Muscle layer of colon (tissue), 2 donors: Measurements from ENCODE around the gene CCDC136.

Source experiments
- H3K27ac ChIP-seq: one replicate; pipeline ENCODE4 v1.7.0; 2013; ENCODE audit warnings: low read depth, mild to moderate bottlenecking, low read length, moderate library complexity
- H3K27me3 ChIP-seq, 2 donors: one replicate each; pipeline ENCODE4 v1.7.0; 2013; ENCODE audit warnings: low read length in 2 of 2, mild to moderate bottlenecking in 2 of 2; ENCODE audit not compliant: insufficient read depth in 2 of 2, control insufficient read depth in 1 of 2
- H3K36me3 ChIP-seq: one replicate; pipeline ENCODE4 v1.7.0; 2013; ENCODE audit warnings: mild to moderate bottlenecking, low read length; ENCODE audit not compliant: insufficient read depth
- H3K4me1 ChIP-seq: one replicate; pipeline ENCODE4 v1.7.0; 2013; ENCODE audit warnings: mild to moderate bottlenecking, low read length; ENCODE audit not compliant: insufficient read depth
- H3K4me3 ChIP-seq, 2 donors: one replicate each; pipeline ENCODE4 v1.7.0; 2013; ENCODE audit warnings: low read length in 2 of 2, low read depth in 1 of 2, mild to moderate bottlenecking in 1 of 2, moderate library complexity in 1 of 2
- H3K9ac ChIP-seq: one replicate; pipeline ENCODE4 v1.7.0; 2013; ENCODE audit warnings: low read length
- H3K9me3 ChIP-seq: one replicate; pipeline ENCODE4 v1.7.0; 2013; ENCODE audit warnings: mild to moderate bottlenecking, low read length
- donor health status: abdominal sarcoma.
- donor health status: Adenocarcinoma of cecum.

CCDC136 gene

DNA sequence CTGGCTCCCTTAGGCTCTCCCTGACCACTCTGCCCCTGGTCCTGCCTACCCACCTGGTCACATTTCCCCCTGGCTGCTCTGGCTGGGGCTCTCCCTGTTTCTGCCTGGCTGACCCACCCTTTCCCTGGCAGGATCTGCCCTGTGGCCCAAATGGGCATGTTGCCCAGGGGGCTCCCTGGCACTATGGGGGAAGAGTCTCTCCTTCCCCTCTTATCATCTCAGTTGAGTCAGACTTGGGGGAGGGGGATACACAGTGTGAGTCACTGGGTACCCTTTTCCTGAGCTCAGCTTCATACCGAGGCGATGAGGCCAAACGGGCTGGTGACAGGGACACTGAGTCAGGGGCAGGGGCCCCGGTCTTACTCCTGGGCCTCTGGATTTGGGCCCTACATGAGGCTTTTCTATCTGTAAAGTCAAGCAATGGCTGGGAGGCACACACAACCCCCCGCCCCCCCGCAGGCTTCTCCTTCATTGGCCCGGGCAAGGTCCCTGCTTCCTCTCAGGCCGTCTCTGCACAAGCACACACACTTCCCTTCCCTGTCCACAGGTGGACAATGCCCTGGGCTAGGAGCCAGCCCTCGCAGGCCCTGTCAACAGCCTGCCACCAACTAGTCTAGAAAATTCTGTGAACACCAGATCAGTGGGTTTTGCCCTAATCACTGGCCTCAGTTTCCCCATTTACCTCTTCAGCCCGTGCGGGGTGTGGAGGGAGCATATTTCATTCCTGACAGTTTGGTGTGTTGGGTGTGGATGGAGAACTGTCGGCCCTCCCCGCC lies 37.8 kb downstream of the CCDC136 start:
- H3K4me1 ChIP-seq: peaks cover 41% of the 10 kb centered on the region
- no peaks in the 10 kb centered on the region for H3K36me3 ChIP-seq
- no peaks in the 10 kb centered on the region for H3K27me3 ChIP-seq
- no peak overlapping the region for H3K9ac ChIP-seq
- H3K9me3 ChIP-seq: no peaks in the 10 kb centered on the region
- H3K4me3 ChIP-seq: peak overlapping the region in 1 of 2 donors; percentile 7
- H3K27ac ChIP-seq: peak overlapping the region; percentile 36

- Histone ChIP-seq H3K27ac (peak within 1 kb of the TSS; percentile 80), H3K9ac (peak within 1 kb of the TSS; percentile 97), H3K36me3 (peaks cover 6% of the 10 kb centered on the region), H3K4me1 (peaks cover 49% of the 10 kb centered on the region), H3K9me3 (no peaks in the 10 kb centered on the region), H3K4me3 (peak within 1 kb of the TSS; percentile 48 to 94), H3K27me3 (no peaks in the 10 kb centered on the region)
Measured at GRCh38 chr7:128830231-128831177, 38.7 kb downstream of the CCDC136 start, which contains the start of gene FLNC. Gene FLNC, plus strand, starts transcription at chr7:128830406. Its CDS starts 232 bp downstream, at chr7:128830638.

- peaks cover 58% of the 10 kb centered on the region for H3K4me1 ChIP-seq
- H3K9ac ChIP-seq: peak overlapping the region; percentile 97
- peaks cover 15% of the 10 kb centered on the region for H3K36me3 ChIP-seq
- peak overlapping the region; percentile 96 for H3K27ac ChIP-seq
- peak overlapping the region; percentile 48 to 94 for H3K4me3 ChIP-seq
- no peaks in the 10 kb centered on the region for H3K27me3 ChIP-seq
- H3K9me3 ChIP-seq: no peaks in the 10 kb centered on the region
Measured at GRCh38 chr7:128831178-128831993, 39.6 kb downstream of the CCDC136 start.

DNA sequence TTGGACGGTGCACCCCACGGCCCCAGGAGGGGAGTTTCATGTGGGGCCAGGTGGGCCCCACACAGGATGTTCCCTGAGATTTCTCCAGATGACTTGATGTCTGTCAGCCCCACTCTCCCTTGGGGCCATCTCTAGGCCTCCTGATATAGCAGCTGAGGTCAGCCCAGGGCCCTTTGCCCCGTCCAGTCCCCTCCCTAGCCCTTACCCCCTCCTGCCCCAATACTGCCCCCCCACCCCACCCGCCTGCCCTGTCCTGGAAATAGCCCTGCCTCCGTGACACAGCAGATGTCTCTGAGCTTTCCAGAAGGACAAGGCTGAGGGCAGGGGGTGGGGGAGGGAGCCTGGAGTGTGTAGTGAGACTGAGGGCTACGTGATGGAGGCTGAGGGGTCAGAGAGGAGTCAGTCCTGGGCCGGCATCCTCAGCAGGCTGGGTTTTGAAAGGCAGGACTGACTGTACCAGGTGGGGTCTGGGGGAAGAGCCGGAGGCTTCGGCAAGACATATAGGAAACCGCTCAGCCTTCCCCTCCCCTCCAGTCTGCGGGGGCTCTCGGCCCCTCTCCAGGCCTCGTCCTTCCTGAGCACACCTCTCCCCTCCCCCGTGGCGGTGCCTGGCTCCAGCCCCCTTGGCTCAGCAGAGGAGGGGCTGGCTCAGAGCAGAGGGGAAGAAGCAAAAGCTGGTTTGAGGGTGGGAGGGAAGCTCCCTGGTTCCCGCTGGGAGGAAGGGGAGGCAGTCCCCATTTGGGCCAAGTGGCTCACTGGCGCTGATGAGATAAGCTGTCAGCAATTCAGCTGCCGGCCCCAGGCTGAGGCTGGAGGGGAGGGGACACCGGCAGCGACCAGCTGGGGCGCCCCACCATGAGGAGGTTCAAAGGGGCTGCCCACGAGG lies 40.5 kb downstream of the CCDC136 start:
- Histone ChIP-seq H3K4me3 (peak overlapping the region; percentile 48 to 94), H3K27me3 (no peaks in the 10 kb centered on the region), H3K9ac (peak overlapping the region; percentile 46), H3K9me3 (no peaks in the 10 kb centered on the region), H3K4me1 (peaks cover 63% of the 10 kb centered on the region), H3K36me3 (peaks cover 24% of the 10 kb centered on the region), H3K27ac (peak overlapping the region; percentile 96)

- Histone ChIP-seq H3K9me3 (no peaks in the 10 kb centered on the region), H3K27ac (peak overlapping the region; percentile 96), H3K4me1 (peaks cover 61% of the 10 kb centered on the region), H3K27me3 (no peaks in the 10 kb centered on the region), H3K4me3 (peak overlapping the region; percentile 48 to 94), H3K36me3 (peaks cover 29% of the 10 kb centered on the region), H3K9ac (peak overlapping the region; percentile 46)
Measured at GRCh38 chr7:128832880-128833147, 41.0 kb downstream of the CCDC136 start.

- peak overlapping the region; percentile 17 to 94 for H3K4me3 ChIP-seq
- no peaks in the 10 kb centered on the region for H3K9me3 ChIP-seq
- no peaks in the 10 kb centered on the region for H3K27me3 ChIP-seq
- H3K4me1 ChIP-seq: peaks cover 55% of the 10 kb centered on the region
- peaks cover 35% of the 10 kb centered on the region for H3K36me3 ChIP-seq
- peak overlapping the region; percentile 96 for H3K27ac ChIP-seq
- peak overlapping the region; percentile 46 for H3K9ac ChIP-seq
Measured at GRCh38 chr7:128833148-128833945, 41.6 kb downstream of the CCDC136 start.

- Histone ChIP-seq H3K36me3 (peaks cover 41% of the 10 kb centered on the region), H3K9me3 (no peaks in the 10 kb centered on the region), H3K4me1 (peaks cover 51% of the 10 kb centered on the region), H3K4me3 (peak overlapping the region in 1 of 2 donors; percentile 94), H3K27me3 (no peaks in the 10 kb centered on the region), H3K9ac (no peak overlapping the region), H3K27ac (peak overlapping the region; percentile 96)
Measured at GRCh38 chr7:128833946-128834325, 42.2 kb downstream of the CCDC136 start.

- peak overlapping the region; percentile 81 for H3K27ac ChIP-seq
- no peaks in the 10 kb centered on the region for H3K27me3 ChIP-seq
- peaks cover 42% of the 10 kb centered on the region for H3K4me1 ChIP-seq
- peaks cover 54% of the 10 kb centered on the region for H3K36me3 ChIP-seq
- no peak overlapping the region for H3K9ac ChIP-seq
- no peaks in the 10 kb centered on the region for H3K9me3 ChIP-seq
- H3K4me3 ChIP-seq: no peak overlapping the region
Measured at GRCh38 chr7:128835231-128835751, 43.5 kb downstream of the CCDC136 start.

DNA sequence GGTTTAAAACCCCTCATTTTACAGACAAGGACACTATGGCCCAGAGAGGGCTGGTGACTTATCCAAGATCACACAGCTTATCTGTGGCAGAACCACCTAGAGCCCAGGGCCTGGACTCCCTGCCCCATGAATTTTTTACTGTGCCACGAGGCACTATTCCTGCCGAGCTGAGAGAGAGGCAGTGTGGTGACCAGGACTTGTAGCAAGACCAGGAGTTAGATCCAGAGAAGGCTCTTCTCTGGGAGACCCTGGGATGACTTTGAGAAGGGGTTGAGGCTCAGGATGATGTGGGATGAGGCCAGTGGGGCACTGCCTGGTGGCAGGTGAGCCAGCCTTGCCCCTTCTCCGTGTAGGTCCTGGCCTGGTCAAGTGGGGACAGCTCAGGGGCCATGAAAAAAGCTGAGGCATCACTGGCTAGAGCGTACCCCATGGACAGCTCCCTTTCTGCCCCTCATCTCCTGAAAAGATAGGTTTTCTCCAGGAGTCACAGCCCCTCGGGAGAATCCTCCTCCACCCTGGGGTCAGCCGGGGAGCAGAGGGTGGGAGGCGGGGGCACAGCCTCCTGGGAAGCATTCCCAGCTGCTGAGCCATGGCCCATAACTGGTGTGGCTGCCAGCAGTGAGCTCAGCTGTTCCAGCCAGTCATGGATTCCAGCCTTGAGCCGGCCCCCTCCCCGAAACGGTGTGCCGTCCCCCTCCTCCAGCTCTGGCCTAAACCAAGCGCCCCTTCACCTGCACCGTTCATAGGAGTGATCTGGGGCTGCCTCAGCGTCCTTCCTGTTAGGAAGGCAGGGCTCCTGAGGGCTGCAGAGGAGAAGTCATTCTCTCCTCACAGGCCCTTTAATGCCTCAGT lies 44.2 kb downstream of the CCDC136 start:
- H3K27me3 ChIP-seq: no peaks in the 10 kb centered on the region
- H3K9me3 ChIP-seq: no peaks in the 10 kb centered on the region
- no peak overlapping the region for H3K4me3 ChIP-seq
- H3K36me3 ChIP-seq: peaks cover 61% of the 10 kb centered on the region
- peaks cover 42% of the 10 kb centered on the region for H3K4me1 ChIP-seq
- peak overlapping the region; percentile 41 for H3K9ac ChIP-seq
- H3K27ac ChIP-seq: peak overlapping the region; percentile 81
